ENCODE data around the gene PLB1. TPM values are rescaled to one million over a fixed set of nuclear protein-coding genes. Genes with fewer than 3 reads are reported as not detected.
"Not testable (repeated sequence)": the region's sequence is repeated elsewhere in the genome, so short reads cannot be mapped to it uniquely, and the experiment has no call there.

Gene PLB1
- total RNA-seq, 2 donors from 2014 or later: 19.2 to 29.6 TPM

DNA sequence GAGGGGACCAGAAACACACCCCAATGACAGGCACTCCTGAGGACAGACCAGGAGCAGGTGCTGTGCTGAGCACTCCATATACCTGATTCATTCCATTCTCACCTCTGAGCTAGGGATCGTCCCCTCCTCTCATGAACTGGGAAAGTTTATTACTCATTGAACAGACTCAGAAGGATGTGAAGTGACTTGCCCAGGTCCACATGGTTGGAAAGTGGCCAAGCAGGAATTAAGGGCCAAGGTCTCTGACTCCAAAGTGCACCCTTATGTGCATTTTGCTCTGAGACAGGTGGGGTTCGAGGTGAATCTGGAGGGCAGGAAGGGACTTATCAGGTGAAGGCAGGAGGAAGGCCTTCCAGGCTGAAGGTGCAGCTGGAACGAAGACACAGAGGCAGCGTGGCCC lies 25.1 kb upstream of the PLB1 start:
- TF ChIP-seq, protein P1, sequence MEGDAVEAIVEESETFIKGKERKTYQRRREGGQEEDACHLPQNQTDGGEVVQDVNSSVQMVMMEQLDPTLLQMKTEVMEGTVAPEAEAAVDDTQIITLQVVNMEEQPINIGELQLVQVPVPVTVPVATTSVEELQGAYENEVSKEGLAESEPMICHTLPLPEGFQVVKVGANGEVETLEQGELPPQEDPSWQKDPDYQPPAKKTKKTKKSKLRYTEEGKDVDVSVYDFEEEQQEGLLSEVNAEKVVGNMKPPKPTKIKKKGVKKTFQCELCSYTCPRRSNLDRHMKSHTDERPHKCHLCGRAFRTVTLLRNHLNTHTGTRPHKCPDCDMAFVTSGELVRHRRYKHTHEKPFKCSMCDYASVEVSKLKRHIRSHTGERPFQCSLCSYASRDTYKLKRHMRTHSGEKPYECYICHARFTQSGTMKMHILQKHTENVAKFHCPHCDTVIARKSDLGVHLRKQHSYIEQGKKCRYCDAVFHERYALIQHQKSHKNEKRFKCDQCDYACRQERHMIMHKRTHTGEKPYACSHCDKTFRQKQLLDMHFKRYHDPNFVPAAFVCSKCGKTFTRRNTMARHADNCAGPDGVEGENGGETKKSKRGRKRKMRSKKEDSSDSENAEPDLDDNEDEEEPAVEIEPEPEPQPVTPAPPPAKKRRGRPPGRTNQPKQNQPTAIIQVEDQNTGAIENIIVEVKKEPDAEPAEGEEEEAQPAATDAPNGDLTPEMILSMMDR (IDR thresholded peaks at IDR 0.05): no peak
- Histone ChIP-seq H3K4me1 (ENCODE audit: control insufficient read depth in 1 of 2, low read depth in 2 of 2) (no peaks in the 10 kb centered on the region), H3K36me3 (no peaks in the 10 kb centered on the region), H3K27ac (no peak overlapping the region), H3K4me3 (no peak overlapping the region), H3K9me3 (no peaks in the 10 kb centered on the region), H3K27me3 (replicated peaks; ENCODE audit: insufficient read depth) (no peaks in the 10 kb centered on the region)
- ATAC-seq (ENCODE audit: insufficient number of reproducible peaks, low FRiP score, low read depth) (no peak), DNase-seq (ENCODE audit: low spot score) (no peak)

GRCh38 chr2:28471214-28471613 lies 24.6 kb upstream of the PLB1 start:
- H3K27ac ChIP-seq: no peak overlapping the region
- no peaks in the 10 kb centered on the region for H3K36me3 ChIP-seq
- ATAC-seq (ENCODE audit: insufficient number of reproducible peaks, low FRiP score, low read depth): no peak
- H3K4me3 ChIP-seq: no peak overlapping the region
- no peak for DNase-seq (ENCODE audit: low spot score)
- no peaks in the 10 kb centered on the region for H3K27me3 ChIP-seq (replicated peaks; ENCODE audit: insufficient read depth)
- TF ChIP-seq, protein P1 (IDR thresholded peaks at IDR 0.05): no peak
- no peaks in the 10 kb centered on the region for H3K9me3 ChIP-seq
- H3K4me1 ChIP-seq (ENCODE audit: control insufficient read depth in 1 of 2, low read depth in 2 of 2): no peaks in the 10 kb centered on the region

- Histone ChIP-seq H3K4me3 (no peak overlapping the region), H3K9me3 (no peaks in the 10 kb centered on the region), H3K4me1 (ENCODE audit: control insufficient read depth in 1 of 2, low read depth in 2 of 2) (no peaks in the 10 kb centered on the region), H3K36me3 (no peaks in the 10 kb centered on the region), H3K27ac (no peak overlapping the region), H3K27me3 (replicated peaks; ENCODE audit: insufficient read depth) (no peaks in the 10 kb centered on the region)
- TF ChIP-seq, protein P1 (IDR thresholded peaks at IDR 0.05): no peak
- DNase-seq (ENCODE audit: low spot score) (no peak), ATAC-seq (ENCODE audit: insufficient number of reproducible peaks, low FRiP score, low read depth) (no peak)
These were observed 24.1 kb upstream of the PLB1 start for GRCh38 chr2:28471701-28472236.

DNA sequence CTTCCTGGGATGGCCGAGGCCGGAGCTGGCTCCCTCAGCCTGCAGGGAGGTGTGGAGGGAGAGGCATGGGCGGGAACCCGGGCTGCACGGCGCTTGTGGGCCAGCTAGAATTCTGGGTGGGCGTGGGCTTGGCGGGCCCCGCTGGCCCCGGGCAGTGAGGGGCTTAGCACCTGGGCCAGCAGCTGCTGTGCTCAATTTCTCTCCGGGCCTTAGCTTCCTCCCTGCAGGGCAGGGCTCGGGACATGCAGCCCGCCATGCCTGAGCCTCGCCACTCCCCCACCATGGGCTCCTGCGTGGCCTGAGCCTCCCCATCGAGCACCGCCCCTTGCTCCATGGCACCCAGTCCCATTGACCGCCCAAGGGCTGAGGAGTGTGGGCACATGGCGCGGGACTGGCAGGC lies 23.2 kb upstream of the PLB1 start:
- not testable (repeated sequence) for H3K27me3 ChIP-seq (replicated peaks; ENCODE audit: insufficient read depth); H3K4me1 ChIP-seq (ENCODE audit: control insufficient read depth in 1 of 2, low read depth in 2 of 2); H3K9me3 ChIP-seq; H3K27ac ChIP-seq; ATAC-seq (ENCODE audit: insufficient number of reproducible peaks, low FRiP score, low read depth); H3K36me3 ChIP-seq; DNase-seq (ENCODE audit: low spot score); H3K4me3 ChIP-seq

DNA sequence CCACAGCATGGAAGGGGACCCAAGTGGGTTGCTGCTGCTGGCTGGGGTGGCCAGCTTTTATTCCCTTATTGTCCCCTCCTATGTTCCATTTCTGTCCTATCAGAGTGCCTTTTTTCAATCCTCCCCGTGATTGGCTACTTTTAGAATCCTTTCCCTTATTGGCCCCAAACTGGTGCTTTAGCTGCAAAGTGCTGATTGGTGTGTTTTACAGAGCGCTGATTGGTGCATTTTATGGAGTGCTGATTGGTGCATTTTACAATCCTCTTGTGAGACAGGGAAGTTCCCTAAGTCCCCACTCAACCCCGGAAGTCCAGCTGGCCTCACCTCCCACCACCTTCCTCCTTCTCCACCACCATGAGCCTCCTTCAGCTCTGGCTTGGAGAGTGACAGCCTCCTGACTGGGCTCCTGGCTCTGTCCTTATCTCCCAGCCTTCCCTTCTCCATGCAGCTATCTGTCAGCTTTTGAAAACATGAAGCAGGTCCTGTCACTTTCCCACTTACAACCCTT lies 20.7 kb upstream of the PLB1 start:
- TF ChIP-seq, protein P1 (IDR thresholded peaks at IDR 0.05): no peak
- Histone ChIP-seq H3K27ac (no peak overlapping the region), H3K4me1 (ENCODE audit: control insufficient read depth in 1 of 2, low read depth in 2 of 2) (no peaks in the 10 kb centered on the region), H3K27me3 (replicated peaks; ENCODE audit: insufficient read depth) (no peaks in the 10 kb centered on the region), H3K4me3 (no peak overlapping the region), H3K9me3 (no peaks in the 10 kb centered on the region), H3K36me3 (no peaks in the 10 kb centered on the region)
- ATAC-seq (ENCODE audit: insufficient number of reproducible peaks, low FRiP score, low read depth) (no peak), DNase-seq (ENCODE audit: low spot score) (no peak)

DNA sequence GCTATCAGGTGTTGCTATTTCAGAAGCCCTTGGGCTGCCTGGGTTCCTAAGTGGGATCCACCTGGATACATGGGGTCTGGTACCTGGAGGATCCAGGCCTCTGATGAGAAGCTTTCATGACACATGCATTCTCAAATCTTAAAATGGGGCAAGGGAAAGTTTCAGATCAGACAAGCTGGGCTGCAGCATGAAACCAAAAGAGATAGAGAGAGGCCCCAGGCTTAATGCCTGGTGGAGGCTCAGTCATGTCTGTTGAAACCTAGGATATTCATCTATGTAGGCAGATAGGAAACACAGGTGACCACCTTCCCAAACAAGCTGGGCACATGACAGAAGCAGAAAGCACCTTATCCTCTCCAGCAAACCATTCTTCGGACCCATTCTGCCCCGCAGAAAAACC lies 18.8 kb upstream of the PLB1 start:
- Histone ChIP-seq H3K4me3 (no peak overlapping the region), H3K36me3 (no peaks in the 10 kb centered on the region), H3K9me3 (no peaks in the 10 kb centered on the region), H3K4me1 (ENCODE audit: control insufficient read depth in 1 of 2, low read depth in 2 of 2) (no peaks in the 10 kb centered on the region), H3K27me3 (replicated peaks; ENCODE audit: insufficient read depth) (no peaks in the 10 kb centered on the region), H3K27ac (no peak overlapping the region)
- no peak for DNase-seq (ENCODE audit: low spot score)
- TF ChIP-seq, protein P1 (IDR thresholded peaks at IDR 0.05): no peak
- no peak for ATAC-seq (ENCODE audit: insufficient number of reproducible peaks, low FRiP score, low read depth)

All from thoracic aorta (tissue), 2 donors.